Ovary (tissue), 9 donors: ENCODE data around the gene MAPT. TPM values are rescaled to one million over a fixed set of nuclear protein-coding genes. Genes with fewer than 3 reads are reported as not detected.

ENCODE experiments used
- DNase-seq, 5 donors: peaks; one replicate each; pipeline ENCODE4 v3.0.0-alpha.2; 2019 to 2020
- H3K27ac ChIP-seq, 2 donors: fragments of 200-600 bp; one replicate each; pipeline versions ENCODE4 v1.5.1 to v1.8.0; 2019 to 2022
- H3K27me3 ChIP-seq: fragments of 200-600 bp; one replicate; pipeline ENCODE4 v1.8.0; 2022
- H3K36me3 ChIP-seq: fragments of 200-600 bp; sonication (generic); one replicate; pipeline ENCODE4 v1.5.1; 2019
- H3K4me1 ChIP-seq: one replicate; pipeline ENCODE4 v1.8.1; 2013; ENCODE audit warnings: mild to moderate bottlenecking, moderate library complexity; ENCODE audit not compliant: insufficient read depth
- H3K4me3 ChIP-seq: fragments of 200-600 bp; sonication (generic); one replicate; pipeline ENCODE4 v1.5.1; 2017
- H3K9me3 ChIP-seq, 2 donors: fragments of 200-600 bp in 1 of 2; sonication (generic) in 1 of 2; one replicate each; pipeline versions ENCODE4 v1.5.1 to v1.8.1; 2013 to 2019; ENCODE audit warnings: mild to moderate bottlenecking in 1 of 2, moderate library complexity in 1 of 2
- CTCF ChIP-seq, 3 donors: fragments of 450-650 bp in 2 of 3; fragments of 200-600 bp in 1 of 3; IDR thresholded peaks; one replicate each; pipeline versions ENCODE4 v1.5.1 to v1.8.0; 2016 to 2022; ENCODE audit warnings: antibody characterized with exemption in 3 of 3, mild to moderate bottlenecking in 1 of 3
- EP300 ChIP-seq: sonication (generic); formaldehyde crosslinking; IDR thresholded peaks from one replicate; pipeline ENCODE4 v1.6.1; 2017; ENCODE audit warnings: antibody characterized with exemption
- POLR2A ChIP-seq: fragments of 450-650 bp; IDR thresholded peaks from one replicate; pipeline ENCODE4 v1.6.1; 2017; ENCODE audit warnings: antibody characterized with exemption, mild to moderate bottlenecking, moderate library complexity
- WGBS, 3 donors: extraction: QIAGEN DNeasy Blood & Tissue Kit in 1 of 3; methylation state at CpG; one replicate each; pipeline versions ENCODE4 v1.1.5 to v1.1.7; 2013 to 2017; 5-methylcytosine and 5-hydroxymethylcytosine counted together
- intact Hi-C, 4 donors: fragments of 100-400 bp; cut with DNase I; formaldehyde crosslinking; loops; one replicate each; pipeline versions ENCODE4 v1.11.0 to v1.15.1; 2022 to 2023
- polyA plus RNA-seq, 2 donors: library from polyadenylated mRNA; stranded (reverse); fragments of 200-250 nt in 1 of 2; fragments of 350-450 nt in 1 of 2; fragmentation: Illumina TruSeq in 1 of 2; extraction: RNeasy Lipid Tissue Mini Kit (QIAGEN cat#74804) in 1 of 2; gene quantifications; one replicate each; pipeline ENCODE4 v1.2.3, GENCODE V29; 2013 to 2014
- total RNA-seq, 7 donors: library from RNA; depleted of rRNA in 2 of 7; stranded (reverse); fragments of >200 nt in 2 of 7; fragmentation: NEBNext Ultra II Directional in 3 of 7; extraction: Animal tissue kit (Norgen Biotek cat#: 25700) in 3 of 7; gene quantifications; one replicate each; pipeline versions ENCODE4 v1.1.0 to v1.2.4, GENCODE V29; 2016 to 2023
- donor health status: DM: no; HTN: no; CAD: no; lungs with moderate emphysema.
- donor health status: DM: no; HTN: no; CAD: no.
- donor health status: Bipolar disorder and iron deficiency.
- donor health status: DM: yes; HTN: yes; CAD: no.
- donor health status: DM: no; HTN: no; CAD: no.
- donor health status: DM: yes; HTN: yes; CAD: no.

Gene MAPT
- total and polyA plus RNA-seq, 9 donors: 0.40 to 2.2 (median 1.1) TPM

DNA sequence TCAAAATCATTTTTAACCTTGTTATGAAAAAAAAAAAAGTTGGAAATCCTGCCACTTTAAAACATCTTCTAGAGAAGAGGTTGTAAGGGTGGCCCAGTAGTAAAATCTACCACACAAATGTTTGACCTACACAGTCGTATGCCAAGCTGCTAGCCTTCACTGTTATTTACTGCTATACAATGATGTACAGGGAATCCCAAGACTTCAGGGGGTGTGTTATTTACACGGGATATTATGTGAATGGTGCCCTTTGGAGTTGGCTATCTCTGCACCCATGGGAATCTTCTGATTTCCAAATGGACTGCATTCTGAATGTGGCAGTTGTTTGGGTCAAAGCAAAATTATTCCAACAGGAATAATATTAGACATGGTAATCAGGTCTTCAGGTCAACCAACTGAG lies 150.6 kb downstream of the MAPT start:
- 59 to 67% (median 60%) methylated on average over 2 of the region's 2 CpGs for WGBS, 3 donors
- H3K36me3 ChIP-seq: no peaks in the 10 kb centered on the region
- H3K27me3 ChIP-seq: no peaks in the 10 kb centered on the region
- no peak for TF ChIP-seq CTCF (IDR thresholded peaks at IDR 0.05)
- no peak for TF ChIP-seq EP300
- DNase-seq: no peak
- H3K4me3 ChIP-seq: no peak overlapping the region
- H3K9me3 ChIP-seq: no peaks in the 10 kb centered on the region
- intact Hi-C loops: loop anchor here (2.0 to 10.0 kb wide), 3 partner anchors 147 to 150 kb away; partner anchors contain the start of gene KANSL1 (in 4 of the 4)
- H3K27ac ChIP-seq: peak overlapping the region in 1 of 2 donors; percentile 1
- H3K4me1 ChIP-seq: peaks cover 4% of the 10 kb centered on the region

DNA sequence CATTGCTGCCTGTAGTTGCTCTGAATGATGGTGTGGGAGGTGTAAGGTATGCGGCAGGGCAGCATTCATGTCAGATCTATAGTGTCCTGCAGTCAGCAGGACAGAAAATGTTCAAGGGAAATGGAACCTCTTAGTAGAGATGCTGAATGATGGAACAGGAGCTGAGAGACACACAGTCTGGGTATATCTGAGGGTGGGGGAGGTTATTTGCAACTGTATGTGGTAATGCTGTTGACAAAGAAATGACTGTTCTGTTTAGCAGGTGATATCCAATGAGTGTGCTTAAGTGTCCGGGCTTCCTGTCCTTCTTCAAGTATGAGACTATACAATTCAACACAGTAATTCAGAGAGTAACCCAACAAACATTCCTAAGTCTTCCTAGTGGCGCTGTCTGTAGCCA lies 151.3 kb downstream of the MAPT start:
- Histone ChIP-seq H3K4me1 (peaks cover 4% of the 10 kb centered on the region), H3K27me3 (no peaks in the 10 kb centered on the region), H3K27ac (no peak overlapping the region), H3K9me3 (no peaks in the 10 kb centered on the region), H3K36me3 (no peaks in the 10 kb centered on the region), H3K4me3 (no peak overlapping the region)
- TF ChIP-seq EP300 (no peak), POLR2A (no peak), CTCF (IDR thresholded peaks at IDR 0.05) (no peak)
- intact Hi-C loops: loop anchor here (2.0 to 10.0 kb wide), 3 partner anchors 147 to 149 kb away; partner anchors contain the start of gene KANSL1 (in 4 of the 4)
- WGBS, 3 donors: 85 to 88% (median 87%) methylated on average over 3 of the region's 3 CpGs
- DNase-seq: no peak

- no peak overlapping the region for H3K4me3 ChIP-seq
- no peaks in the 10 kb centered on the region for H3K9me3 ChIP-seq
- DNase-seq: no peak
- WGBS, 3 donors: 3 to 13% (median 6%) methylated on average over 1 of the region's 1 CpG
- no peaks in the 10 kb centered on the region for H3K27me3 ChIP-seq
- TF ChIP-seq CTCF (IDR thresholded peaks at IDR 0.05): no peak
- H3K36me3 ChIP-seq: no peaks in the 10 kb centered on the region
- intact Hi-C loops: loop anchor here in 3 of 4 donors (5.0 to 10.0 kb wide), 2 partner anchors 145 to 148 kb away; partner anchors contain the start of gene KANSL1 (in 3 of the 3)
- H3K4me1 ChIP-seq: peaks cover 4% of the 10 kb centered on the region
- peak overlapping the region in 1 of 2 donors; percentile 7 for H3K27ac ChIP-seq
These were observed 152.6 kb downstream of the MAPT start for GRCh38 chr17:46046957-46047356.

DNA sequence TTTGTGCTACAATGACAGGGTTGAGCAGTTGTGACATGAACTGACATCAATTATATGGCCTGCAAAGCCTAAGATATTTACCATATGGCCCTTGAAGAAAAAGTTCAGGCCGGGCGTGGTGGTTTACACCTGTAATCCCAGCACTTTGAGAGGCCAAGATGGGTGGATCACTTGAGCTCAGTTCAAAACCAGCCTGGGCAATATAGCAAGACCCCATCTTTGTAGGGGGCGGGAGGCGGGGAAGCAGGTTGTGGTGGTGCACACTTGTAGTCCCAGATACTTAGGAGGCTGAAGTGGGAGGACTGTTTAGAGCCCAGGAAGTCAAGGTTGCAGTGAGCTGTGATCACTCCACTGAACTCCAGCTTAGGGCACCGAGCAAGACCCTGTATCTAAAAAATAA lies 153.0 kb downstream of the MAPT start:
- H3K36me3 ChIP-seq: no peaks in the 10 kb centered on the region
- intact Hi-C loops: loop anchor here in 3 of 4 donors (5.0 to 10.0 kb wide), 2 partner anchors 145 to 147 kb away; partner anchors contain the start of gene KANSL1 (in 3 of the 3)
- DNase-seq: no peak
- WGBS, 3 donors: 93 to 96% (median 95%) methylated on average over 5 of the region's 5 CpGs
- no peaks in the 10 kb centered on the region for H3K27me3 ChIP-seq
- peaks cover 4% of the 10 kb centered on the region for H3K4me1 ChIP-seq
- no peaks in the 10 kb centered on the region for H3K9me3 ChIP-seq
- TF ChIP-seq EP300 (no peak), CTCF (IDR thresholded peaks at IDR 0.05) (no peak), POLR2A (no peak)
- peak overlapping the region in 1 of 2 donors; percentile 7 for H3K27ac ChIP-seq
- no peak overlapping the region for H3K4me3 ChIP-seq
